Putamen (tissue), 1 donor: ENCODE data around the gene KLHL24.
"Not testable (repeated sequence)": the region's sequence is repeated elsewhere in the genome, so short reads cannot be mapped to it uniquely, and the experiment has no call there.

ENCODE experiments used
- DNase-seq: peaks from one replicate; pipeline ENCODE4 v3.0.0-alpha.2; 2016; ENCODE audit warnings: low spot score

The KLHL24 gene

DNA sequence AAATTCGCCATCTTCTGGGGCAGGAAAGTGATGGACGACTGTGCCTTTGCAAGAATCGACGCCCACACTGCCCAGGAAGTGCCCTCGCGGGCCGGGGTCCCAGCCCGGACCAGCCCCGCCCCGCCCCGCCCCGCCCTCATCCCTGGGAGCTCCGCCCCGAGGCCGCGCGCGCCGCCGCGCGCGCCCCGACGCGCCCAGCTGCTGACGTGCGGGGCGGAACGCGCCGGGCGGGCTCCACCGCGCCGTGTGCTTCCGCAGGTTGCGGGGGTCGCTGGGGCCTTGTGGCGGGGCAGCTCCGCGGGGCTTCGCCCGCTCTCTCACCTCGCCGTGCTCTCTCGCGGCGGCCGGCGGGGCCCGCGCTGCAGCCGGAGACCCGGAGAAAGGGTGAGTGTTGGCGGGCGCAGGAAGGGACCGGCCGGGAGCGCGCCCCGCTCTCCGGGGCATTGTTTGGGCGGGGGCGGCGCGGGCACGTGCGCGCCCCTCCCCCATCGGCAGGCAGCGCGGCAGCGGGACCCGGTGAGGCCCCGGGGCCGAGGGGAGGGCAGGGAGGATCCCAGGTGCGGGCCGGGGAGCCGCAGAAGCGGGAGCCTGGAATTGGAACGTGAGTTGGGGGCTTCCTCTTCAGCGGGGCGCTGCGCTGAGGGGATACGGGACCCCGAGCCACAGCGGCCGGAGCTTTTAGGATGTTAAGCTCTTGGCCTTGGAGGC is 62.3 kb downstream of the KLHL24 start, which contains the start of gene YEATS2:
Gene YEATS2 (plus strand): TSS at position 188 of the 708 bp plus-strand sequence. CDS start 17,366 bp downstream, outside the sequence.
- DNase-seq, result peak; percentile 71

DNA sequence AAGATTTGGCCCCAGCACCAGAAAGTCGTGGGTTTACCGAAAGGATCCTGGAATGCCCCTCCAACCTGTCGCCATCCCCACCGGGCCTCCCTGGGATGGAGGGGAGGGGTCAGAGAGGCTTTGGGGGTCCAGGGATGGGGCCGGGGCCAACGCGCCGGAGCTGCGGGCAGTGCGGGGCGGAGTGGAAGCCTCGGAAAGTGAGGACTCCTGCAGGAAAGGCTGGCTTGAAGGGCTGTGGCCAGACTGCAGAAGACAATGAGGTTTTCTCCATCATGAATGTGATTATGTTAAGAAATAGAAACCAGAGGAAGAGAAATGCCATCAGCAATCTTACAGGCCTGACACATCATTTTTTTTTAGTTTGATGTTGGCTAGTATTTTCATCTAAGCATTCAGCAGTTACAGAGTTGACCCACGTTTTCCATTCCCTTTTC is 62.9 kb downstream of the KLHL24 start:
- DNase-seq, result peak; percentile 23

DNA sequence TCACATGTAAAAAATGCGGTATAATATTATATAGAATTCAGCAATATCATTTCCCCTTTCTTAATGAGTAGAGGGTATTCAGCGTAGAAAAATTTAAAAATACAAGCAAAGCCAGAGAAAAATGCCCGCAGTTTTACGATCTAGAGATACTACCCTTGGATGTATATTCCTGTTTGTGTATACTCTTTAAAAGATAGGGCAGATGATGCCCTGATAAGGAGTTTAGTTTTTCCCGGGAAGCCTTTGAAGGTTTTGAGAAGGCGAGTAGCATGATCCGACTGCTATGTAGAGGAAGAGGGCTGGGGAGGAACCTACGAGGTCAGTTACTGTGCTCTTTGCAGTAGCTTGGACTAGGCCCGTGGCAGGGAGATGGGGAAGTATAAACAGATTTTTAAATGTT is 63.3 kb downstream of the KLHL24 start:
- peak; percentile 32 for DNase-seq

DNA sequence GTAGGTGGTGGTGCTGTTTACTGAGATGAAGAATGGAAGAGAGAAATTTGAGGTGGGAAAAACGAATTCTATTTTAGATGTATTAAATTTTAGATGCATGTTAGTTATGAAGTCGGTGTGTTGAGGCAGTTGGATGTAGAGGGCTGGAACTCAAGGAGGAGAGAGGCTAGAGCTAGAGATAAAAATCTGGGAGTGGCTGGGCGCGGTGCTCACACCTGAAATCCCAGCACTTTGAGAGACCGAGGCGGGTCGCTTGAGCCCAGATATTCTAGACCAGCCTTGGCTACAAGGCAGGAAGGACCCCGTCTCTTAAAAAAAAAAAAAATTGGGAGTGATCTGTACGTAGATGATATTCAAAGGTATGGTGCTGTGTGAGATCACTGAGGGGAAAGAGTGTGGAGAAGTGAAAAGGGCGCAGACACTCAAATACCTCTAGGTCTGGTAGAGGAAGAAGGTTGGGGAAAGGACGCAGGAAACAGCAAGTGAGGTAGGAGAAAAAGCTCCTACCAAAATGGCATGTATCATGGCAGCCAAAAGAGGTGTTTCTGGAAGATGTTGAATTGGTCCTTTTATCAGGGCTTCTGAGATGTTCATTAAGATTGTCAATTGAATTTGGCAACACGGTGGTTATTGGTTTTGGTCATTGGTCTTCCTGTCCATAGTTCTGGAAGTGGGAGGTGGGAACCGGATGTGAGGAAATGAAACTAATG is 64.0 kb downstream of the KLHL24 start:
- no peak for DNase-seq

DNA sequence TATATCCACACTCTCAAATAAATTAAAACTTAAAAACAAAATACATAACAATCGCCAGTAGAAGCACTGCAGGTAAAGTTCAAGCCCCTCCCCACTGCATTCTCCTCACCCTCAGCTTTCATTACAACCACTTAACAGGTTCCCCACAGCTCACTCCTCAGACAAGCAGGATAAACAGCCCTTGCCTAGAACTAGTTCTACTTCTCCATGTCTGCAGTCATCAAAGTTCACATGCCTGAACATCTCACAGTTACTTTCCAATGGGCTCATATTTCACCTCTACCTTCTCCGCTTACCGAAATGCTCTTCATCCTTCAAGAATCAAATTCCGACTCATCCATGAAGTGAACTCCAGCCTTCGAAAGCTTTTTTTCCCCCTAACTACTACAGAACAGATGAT is 66.3 kb downstream of the KLHL24 start:
- no peak for DNase-seq

DNA sequence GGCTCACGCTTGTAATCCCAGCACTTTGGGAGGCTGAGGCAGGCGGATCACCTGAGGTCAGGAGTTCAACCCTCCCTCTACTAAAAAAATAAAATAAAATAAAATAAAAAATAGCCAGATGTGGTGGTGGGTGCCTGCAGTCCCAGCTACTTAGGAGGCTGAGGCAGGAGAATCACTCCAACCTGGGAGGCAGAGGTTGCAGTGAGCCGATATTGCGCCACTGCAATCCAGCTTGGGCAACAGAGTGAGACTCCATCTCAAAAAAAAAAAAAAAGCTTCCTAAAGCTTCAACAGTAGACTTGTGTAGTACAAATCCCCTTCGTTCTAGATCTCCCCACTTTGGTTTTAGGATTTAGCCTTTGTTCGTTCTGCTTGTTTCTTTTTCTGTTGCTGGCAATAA is 68.5 kb downstream of the KLHL24 start:
- DNase-seq, result not testable (repeated sequence)

DNA sequence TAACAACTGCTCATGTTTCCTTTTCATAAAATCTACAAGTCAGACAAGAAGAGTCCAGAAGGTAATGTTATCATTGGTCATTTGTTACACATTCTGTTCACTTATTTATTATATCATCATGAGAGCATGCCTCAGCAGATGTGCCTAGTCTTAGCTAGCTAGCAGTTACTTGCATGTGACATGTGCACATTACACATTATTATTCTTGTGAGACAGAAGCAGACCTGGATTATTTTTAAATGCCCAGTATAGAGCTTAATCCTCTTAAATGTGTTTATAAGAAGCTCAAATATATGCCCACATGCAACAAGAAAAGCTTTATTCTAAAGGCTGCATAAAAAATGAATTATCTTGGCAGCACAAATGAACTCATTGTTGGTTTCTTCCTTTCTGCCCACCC is 74.8 kb downstream of the KLHL24 start:
- no peak for DNase-seq

DNA sequence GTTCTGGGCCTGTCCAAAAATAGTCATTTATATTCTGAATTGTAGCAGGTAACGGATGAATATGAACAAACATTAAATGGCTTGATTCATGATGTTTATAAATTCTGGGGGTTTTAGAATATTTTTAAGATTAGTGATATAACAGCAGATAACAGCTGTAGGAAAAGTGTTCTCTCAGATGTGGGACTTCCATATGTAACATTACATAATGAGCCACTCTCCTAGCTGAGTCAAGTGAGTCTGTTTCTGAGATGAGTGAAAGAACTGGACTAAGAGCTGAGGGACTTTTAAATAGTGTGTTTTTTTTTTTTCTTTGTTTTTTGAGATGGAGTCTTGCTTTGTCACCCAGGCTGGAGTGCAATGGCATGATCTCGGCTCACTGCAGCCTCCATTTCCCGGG is 76.1 kb downstream of the KLHL24 start:
- no peak for DNase-seq

DNA sequence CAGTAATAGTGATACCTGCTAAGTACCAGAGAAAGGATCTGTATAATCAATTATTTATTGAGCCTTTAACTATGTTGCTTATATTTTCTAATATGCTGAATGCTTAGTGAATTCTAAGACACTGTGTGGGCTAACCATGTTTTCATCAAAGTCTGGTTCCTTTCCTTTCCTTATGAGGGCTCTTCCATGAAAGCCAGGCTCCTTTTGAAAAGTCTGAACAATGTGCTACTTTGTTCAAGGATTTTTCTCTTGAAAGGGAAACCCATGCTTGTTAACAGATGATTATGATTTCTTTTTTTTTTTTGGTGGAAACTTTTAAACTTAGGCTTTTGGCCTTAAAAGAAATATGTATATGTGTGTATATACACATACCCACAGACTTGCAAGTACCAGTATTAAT is 79.2 kb downstream of the KLHL24 start:
- DNase-seq, result no peak

DNA sequence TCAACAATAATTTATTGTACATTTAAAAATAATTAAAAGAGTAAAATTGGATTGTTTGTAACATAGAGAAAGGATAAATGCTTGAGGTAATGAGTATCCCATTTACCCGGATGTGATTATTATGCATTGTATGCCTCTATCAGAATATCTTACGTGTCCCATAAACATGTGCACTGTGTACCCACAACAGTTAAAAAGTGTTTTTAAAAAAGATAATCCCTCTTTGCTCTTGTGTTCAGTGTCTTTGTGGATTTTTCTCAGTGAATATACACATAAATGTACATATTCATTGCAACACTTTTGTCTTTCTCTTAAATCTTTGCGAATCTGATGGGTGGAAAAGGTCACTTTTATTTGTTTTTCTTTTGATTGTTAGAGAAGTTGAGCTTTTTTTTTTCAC is 82.6 kb downstream of the KLHL24 start:
- DNase-seq, result no peak

DNA sequence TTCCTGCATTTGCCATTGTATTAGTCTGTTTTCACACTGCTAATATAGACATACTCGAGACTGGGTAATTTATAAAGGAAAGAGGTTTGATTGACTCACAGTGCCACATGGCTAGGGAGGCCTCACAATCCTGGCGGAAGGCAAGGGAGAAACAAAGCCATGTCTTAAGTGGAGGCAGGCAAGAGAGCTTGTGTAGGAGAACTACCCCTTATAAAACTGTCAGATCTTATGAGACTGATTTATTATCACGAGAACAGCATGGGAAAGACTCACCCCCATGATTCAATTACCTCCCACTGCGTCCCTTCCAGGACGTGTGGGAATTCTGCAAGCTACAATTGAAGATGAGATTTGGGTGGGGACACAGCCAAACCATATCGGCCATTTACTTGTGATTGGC is 90.0 kb downstream of the KLHL24 start:
- no peak for DNase-seq

DNA sequence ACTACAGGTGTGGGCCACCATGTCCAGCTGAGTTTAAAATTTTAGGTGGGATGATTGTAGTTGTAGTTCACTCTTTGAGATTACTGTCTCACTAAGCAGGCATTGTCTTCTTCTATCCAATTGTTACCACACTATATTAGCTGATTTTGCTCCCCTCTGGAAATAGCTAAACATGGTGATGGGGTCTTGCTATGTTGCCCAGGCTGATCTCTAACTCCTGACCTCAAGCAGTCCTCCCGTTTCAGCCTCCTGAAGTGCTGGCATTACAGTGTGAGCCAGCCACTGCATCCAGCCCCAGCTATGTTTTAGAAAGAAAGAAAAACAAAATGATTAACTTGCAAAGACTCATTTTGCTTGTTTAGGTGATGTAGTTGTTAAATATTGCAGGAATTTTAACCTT is 92.8 kb downstream of the KLHL24 start:
- no peak for DNase-seq

DNA sequence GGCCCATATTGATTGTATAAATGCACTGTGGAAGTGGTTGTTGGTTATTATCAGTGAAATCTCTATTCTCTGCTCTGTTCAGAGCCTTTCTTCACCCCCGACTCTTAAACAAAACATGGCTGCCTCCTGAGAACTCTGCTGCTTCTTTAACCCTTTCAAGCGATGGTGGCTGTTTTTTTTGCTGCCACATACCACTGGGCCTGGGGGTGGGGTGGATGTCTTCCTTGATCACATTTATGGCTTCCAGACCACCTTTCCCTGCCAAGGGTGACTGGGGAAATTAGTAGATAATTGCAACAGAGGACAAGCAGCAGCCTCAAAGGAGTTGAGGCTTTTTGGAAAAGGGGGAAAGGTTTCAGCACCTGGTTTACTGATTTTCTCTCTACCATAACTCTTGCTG is 94.9 kb downstream of the KLHL24 start:
- no peak for DNase-seq

DNA sequence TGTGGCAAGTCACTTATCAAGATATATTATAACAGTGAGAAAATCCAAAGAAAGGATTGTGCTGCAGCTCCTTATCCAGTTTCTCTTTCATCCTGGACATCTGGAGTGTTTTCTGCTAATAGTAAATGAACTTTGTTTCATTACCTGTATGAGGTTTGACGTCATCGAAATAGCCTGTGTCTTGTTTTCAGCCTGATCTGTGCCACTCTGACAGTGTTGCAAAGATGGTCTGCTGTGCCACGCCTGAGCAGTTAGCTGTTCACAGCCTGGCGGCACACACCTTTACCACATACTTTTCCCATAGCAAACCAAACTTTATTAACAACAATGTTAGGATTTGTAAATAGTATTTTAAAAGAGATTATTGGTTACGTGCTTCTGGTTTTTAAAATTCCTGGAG is 96.2 kb downstream of the KLHL24 start:
- no peak for DNase-seq

DNA sequence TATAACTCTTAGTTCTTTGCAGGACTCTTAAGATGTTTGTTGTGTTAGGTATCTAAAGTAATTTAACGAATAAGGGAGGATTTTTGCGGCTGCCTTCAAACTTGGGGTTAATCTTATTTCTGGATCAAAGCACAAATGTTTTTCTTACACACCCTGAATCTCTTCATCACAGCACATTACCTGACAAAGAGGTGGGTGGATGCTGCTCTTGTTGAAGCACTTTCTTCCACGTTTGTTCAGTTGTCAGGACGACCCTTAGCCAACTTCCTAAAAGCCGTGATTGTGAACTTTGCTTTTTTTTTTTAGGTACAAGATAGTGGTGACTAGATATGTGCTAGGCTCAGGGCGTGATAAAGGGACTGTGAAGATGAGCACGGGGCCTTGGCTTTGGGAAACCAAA is 98.1 kb downstream of the KLHL24 start:
- DNase-seq, result no peak
